HUES48 (cell line): Measurements from ENCODE around the gene ALOX5.

Source experiments
- H3K27ac ChIP-seq: one replicate; pipeline ENCODE4 v1.7.0; 2013; ENCODE audit warnings: low read depth, low read length, inconsistent platforms
- H3K27me3 ChIP-seq: 2 replicates; pipeline ENCODE4 v1.6.1; 2013; ENCODE audit warnings: mild to moderate bottlenecking, low read length; ENCODE audit not compliant: control insufficient read depth, insufficient read depth
- H3K36me3 ChIP-seq: 2 replicates; pipeline ENCODE4 v1.6.1; 2013; ENCODE audit warnings: low read length; ENCODE audit not compliant: control insufficient read depth, insufficient read depth
- H3K4me1 ChIP-seq: 2 replicates; pipeline ENCODE4 v1.6.1; 2013; ENCODE audit warnings: mild to moderate bottlenecking, low read length; ENCODE audit not compliant: control insufficient read depth, insufficient read depth
- H3K4me3 ChIP-seq: 2 replicates; pipeline ENCODE4 v1.5.1; 2013; ENCODE audit warnings: mild to moderate bottlenecking, low read depth, low read length
- H3K9ac ChIP-seq: 2 replicates; pipeline ENCODE4 v1.6.1; 2013; ENCODE audit warnings: mild to moderate bottlenecking, low read depth, low read length, moderate library complexity
- H3K9me3 ChIP-seq: 2 replicates; pipeline ENCODE4 v1.6.1; 2013; ENCODE audit warnings: low read length; ENCODE audit not compliant: control insufficient read depth, insufficient read depth

Gene ALOX5

DNA sequence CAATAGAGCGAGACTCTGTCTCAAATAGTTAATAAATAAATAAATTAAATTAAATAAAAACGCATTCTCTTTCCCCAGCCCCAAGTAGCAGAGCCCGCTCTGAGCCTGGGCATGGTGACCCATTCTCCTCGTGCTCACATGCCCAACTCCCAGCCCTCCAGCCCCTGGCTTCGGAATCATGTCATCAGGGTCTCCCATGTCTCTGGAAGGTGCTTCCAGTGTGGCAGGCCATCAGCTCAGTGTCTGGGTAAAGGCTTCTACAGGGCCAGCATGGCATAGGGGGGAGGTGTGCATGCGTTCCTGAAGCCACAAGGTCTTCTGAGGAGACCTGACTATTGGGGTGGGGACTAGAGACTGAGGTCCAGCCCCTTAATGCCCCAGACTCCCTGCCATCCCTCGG, 72.8 kb downstream of the ALOX5 start:
- Histone ChIP-seq H3K4me1 (no peaks in the 10 kb centered on the region; the same call in 1 of the 2 replicates), H3K36me3 (no peaks in the 10 kb centered on the region), H3K27ac (no peak overlapping the region), H3K9me3 (no peaks in the 10 kb centered on the region), H3K9ac (no peak overlapping the region), H3K4me3 (no peak overlapping the region), H3K27me3 (no peaks in the 10 kb centered on the region)

DNA sequence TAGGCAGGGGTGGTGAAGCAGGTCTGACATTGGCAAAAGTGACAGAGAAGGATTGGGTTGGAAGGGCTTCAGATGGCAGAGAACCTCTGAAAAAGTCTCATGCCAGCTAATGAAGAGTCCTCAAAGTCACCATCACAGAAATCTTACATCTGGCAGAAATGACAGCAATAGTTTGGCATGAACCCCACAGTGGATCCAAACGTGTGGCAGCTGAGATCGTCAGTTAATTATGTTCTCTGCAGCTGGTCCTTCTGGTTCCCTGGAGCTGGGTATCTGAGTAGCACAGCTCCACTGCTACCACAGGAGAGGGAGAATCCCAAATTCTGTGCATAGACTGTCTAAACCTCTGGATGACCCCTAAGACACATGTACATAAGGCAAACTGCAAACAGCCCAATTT, 73.4 kb downstream of the ALOX5 start:
- Histone ChIP-seq H3K9ac (no peak overlapping the region), H3K9me3 (no peaks in the 10 kb centered on the region), H3K4me3 (no peak overlapping the region), H3K27ac (no peak overlapping the region), H3K27me3 (no peaks in the 10 kb centered on the region), H3K36me3 (no peaks in the 10 kb centered on the region), H3K4me1 (no peaks in the 10 kb centered on the region; the same call in 1 of the 2 replicates)

DNA sequence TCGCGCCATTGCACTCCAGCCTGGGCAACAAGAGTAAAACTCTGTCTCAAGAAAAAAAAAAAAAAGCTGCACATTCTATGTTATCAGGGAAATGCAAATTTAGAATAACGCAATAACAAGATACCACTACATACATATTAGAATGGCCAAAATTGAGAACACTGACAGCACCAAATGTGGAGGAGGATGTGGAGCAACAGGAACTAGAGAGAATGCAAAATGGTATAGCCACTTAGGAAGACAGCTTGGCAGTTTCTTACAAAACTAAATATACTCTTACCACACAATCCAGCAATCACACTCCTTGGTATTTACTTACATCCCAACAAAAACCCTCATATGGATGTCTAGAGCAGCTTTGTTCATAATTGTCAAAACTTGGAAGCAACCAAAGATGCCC, 76.8 kb downstream of the ALOX5 start:
- Histone ChIP-seq H3K9me3 (no peaks in the 10 kb centered on the region), H3K27ac (no peak overlapping the region), H3K4me1 (no peaks in the 10 kb centered on the region), H3K27me3 (no peaks in the 10 kb centered on the region), H3K36me3 (no peaks in the 10 kb centered on the region), H3K4me3 (no peak overlapping the region), H3K9ac (no peak overlapping the region)

DNA sequence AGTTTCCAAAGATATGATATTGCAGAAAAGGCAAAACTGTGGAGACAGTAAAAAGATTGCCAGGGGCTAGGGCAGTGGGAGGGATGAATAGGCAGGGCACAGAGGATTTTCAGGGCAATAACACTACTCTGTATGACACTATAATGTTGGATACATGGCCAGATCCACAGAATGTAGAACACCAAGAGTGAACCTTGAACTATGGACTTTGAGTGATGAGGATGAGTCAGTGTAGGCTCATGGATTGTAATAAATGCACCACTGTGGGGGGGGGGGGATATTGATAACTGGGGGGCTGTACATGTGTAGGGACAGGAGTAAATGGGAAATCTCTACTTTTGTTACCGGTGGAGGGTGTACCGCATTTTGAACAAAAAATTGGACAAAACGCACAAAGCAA, 77.4 kb downstream of the ALOX5 start:
- Histone ChIP-seq H3K9ac (no peak overlapping the region), H3K27ac (no peak overlapping the region), H3K4me3 (no peak overlapping the region), H3K4me1 (no peaks in the 10 kb centered on the region), H3K27me3 (no peaks in the 10 kb centered on the region), H3K36me3 (no peaks in the 10 kb centered on the region), H3K9me3 (no peaks in the 10 kb centered on the region)

DNA sequence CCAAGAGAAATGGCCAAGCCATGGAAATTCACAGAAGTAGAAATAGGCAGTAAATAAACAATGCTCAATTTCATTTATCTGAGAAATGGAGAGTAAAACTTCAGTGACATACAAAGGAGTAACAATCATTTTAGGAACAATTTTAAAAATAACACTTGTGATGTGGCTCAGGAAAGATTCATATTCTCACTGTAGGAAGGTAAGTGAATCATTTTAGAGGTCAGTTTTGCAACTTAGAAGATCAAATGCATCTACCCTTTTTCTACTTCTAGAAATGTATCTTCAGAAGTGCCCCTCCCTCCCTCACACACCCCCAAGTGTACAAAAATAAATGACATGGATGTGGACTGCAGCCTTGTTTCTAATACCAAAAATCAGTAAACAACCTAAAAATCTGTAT, 78.3 kb downstream of the ALOX5 start:
- no peaks in the 10 kb centered on the region for H3K9me3 ChIP-seq

DNA sequence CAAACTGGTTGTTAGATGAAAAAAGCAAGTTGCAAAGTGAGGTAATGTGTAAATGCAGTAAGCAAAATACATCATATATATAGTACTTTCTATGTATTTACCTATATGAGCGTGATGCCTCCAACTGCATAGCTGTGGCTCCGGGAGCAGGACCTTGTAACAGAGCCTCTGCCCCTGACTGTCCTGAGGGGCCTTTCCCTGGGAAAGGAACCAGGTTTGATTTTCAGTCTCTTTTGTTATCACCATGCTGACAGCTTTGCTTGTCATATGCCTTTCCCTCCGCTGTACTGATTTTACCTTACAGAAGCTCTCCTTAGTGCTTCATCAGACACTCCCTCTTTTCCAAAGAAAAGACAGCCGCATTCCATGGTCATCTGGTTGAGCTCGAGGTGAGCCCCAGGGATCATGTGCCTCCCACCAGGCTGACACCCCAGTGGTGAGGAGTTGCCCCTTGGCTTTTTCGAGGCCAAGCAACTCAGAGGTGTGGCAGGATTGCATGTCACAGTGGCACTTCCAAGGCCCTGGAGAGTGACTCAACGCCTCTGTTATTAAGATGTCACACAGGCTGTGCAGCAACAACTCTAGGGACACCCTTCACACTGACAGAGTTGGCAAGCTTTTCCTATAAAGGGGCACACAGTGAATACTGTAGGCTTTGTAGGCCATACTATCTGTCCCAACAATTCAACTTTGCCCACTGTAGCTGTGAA, 78.9 kb downstream of the ALOX5 start:
- Histone ChIP-seq H3K4me3 (no peak overlapping the region), H3K4me1 (no peaks in the 10 kb centered on the region), H3K9me3 (no peaks in the 10 kb centered on the region), H3K36me3 (peaks cover 8% of the 10 kb centered on the region; the same call in 1 of the 2 replicates), H3K9ac (no peak overlapping the region), H3K27ac (no peak overlapping the region), H3K27me3 (no peaks in the 10 kb centered on the region)

More for the DNA sequence above, 78.3 kb downstream of the ALOX5 start:
- no peak overlapping the region for H3K4me3 ChIP-seq
- peaks cover 3% of the 10 kb centered on the region; the same call in 1 of the 2 replicates for H3K36me3 ChIP-seq
- no peak overlapping the region for H3K9ac ChIP-seq
- no peak overlapping the region for H3K27ac ChIP-seq
- no peaks in the 10 kb centered on the region for H3K4me1 ChIP-seq
- no peaks in the 10 kb centered on the region for H3K27me3 ChIP-seq

DNA sequence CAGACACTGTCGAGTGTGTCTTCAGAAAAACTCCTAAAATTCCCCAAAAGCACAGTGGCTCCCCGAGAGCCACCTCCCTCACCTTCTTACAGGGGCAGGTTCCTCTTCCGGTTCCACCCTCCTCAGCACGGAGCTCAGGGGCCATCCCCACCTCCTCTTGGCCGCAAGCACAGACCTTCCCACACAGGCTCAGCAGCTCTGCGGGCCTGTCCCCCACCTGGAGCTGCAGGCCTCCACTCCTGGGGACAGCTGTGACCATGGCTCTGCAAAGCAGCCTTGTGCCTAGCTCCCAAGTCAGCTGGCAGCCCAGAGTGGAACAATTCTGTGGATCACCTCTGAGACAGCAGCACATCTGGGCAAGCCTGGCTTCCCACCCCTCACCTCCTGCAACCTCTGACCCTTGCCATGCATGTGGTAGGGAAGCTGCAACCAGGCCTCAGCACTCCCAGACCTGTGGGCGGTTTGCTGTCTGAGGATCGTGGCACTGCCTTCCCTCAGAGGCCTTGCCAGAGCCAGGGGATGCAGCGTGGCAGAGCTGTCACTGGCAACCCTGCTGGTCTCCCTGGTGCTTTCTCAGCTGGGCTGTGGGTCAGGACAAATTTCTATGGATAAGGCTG, 79.7 kb downstream of the ALOX5 start:
- Histone ChIP-seq H3K27ac (no peak overlapping the region), H3K36me3 (peaks cover 8% of the 10 kb centered on the region; the same call in 1 of the 2 replicates), H3K9me3 (no peaks in the 10 kb centered on the region), H3K4me1 (no peaks in the 10 kb centered on the region), H3K9ac (no peak overlapping the region; the same call in 1 of the 2 replicates), H3K27me3 (no peaks in the 10 kb centered on the region), H3K4me3 (no peak overlapping the region)

DNA sequence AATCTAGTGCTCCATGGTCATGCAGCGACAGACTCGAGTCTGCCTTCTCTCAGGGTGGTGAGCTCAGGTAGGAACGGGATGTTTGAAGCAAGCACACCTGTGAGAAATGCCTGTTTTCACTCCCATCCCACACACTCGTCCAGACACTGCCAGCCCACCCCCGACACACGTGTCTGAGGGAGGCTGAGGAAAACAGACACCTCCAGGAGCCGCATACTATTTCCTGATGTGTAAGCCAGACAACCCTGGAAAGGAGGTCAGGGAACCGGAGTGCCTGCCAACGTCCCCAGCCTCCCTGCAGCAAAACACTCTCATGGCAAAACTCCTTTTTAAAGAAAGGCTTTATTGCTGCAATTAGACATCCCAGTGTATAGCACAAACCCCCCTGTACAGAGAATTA, 80.2 kb downstream of the ALOX5 start:
- H3K9me3 ChIP-seq = no peaks in the 10 kb centered on the region
- H3K27me3 ChIP-seq = no peaks in the 10 kb centered on the region
- H3K4me3 ChIP-seq = no peak overlapping the region
- no peak overlapping the region; the same call in 1 of the 2 replicates for H3K9ac ChIP-seq
- no peak overlapping the region for H3K27ac ChIP-seq
- peaks cover 8% of the 10 kb centered on the region; the same call in 1 of the 2 replicates for H3K36me3 ChIP-seq
- H3K4me1 ChIP-seq = no peaks in the 10 kb centered on the region

DNA sequence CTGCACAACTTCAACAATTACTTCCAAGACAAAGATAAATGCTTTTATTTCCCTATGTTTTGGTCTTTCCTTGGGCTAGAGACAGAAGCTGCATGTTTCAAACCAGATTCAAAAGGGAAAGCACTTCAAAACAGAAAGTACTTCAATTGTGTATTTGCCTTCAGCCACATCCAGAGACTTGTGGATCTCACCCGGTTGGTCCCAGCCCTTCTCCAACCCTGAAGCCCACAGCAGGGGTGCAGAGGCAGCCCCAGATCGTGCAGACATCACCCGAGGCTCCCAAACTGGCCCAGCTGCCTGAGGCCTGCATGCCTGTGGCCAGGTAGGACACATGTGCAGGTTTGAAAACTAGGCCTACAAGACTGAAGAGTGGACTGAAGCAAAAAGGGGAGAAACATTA, 80.8 kb downstream of the ALOX5 start:
- Histone ChIP-seq H3K4me1 (no peaks in the 10 kb centered on the region), H3K36me3 (peaks cover 8% of the 10 kb centered on the region; the same call in 1 of the 2 replicates), H3K9ac (no peak overlapping the region), H3K4me3 (no peak overlapping the region), H3K27me3 (no peaks in the 10 kb centered on the region), H3K9me3 (no peaks in the 10 kb centered on the region), H3K27ac (no peak overlapping the region)

DNA sequence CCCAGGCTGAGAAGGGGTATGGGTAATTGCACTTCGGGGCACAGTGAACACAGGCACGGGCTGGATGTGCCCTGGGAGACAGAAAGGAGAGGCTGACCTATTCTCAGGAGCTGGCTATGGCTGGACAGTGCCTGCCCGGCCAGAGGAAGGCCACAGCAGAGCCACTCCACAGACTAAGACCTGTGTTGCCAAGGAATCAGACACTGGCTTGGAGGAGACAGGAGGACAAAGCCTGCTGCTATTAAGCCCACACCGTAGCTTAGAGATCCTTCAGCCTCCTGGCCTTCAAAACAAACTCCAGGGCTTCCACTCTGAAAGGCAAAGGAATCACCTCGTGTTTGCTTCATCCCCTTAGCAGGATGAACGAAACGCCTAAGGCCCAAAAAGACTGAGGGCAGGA, 82.2 kb downstream of the ALOX5 start:
- no peaks in the 10 kb centered on the region for H3K9me3 ChIP-seq
- no peak overlapping the region for H3K9ac ChIP-seq
- H3K36me3 ChIP-seq = peaks cover 8% of the 10 kb centered on the region; the same call in 1 of the 2 replicates
- H3K4me3 ChIP-seq = no peak overlapping the region
- H3K4me1 ChIP-seq = no peaks in the 10 kb centered on the region
- no peak overlapping the region for H3K27ac ChIP-seq
- no peaks in the 10 kb centered on the region for H3K27me3 ChIP-seq

DNA sequence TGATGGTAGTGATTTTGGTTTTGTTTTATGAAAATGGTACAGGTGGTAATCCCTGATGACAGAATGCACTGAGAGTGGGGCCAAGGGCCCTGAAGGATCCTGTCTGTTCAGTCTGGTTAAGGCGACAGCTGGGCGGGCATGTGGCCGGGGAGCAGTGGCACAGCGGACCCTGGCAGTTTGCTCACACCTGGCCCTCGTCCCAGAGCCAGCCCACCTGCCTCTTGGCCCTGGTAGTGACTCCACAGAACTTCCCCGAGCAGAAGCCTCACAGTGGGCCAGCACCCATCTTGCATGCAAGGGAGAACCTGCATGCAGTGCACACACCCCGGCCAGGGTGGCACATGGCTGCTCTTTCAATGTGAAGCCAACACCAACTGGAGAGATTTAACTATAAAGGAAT, 82.8 kb downstream of the ALOX5 start:
- peaks cover 8% of the 10 kb centered on the region; the same call in 1 of the 2 replicates for H3K36me3 ChIP-seq
- H3K4me1 ChIP-seq = no peaks in the 10 kb centered on the region
- H3K27me3 ChIP-seq = no peaks in the 10 kb centered on the region
- no peak overlapping the region for H3K27ac ChIP-seq
- H3K9me3 ChIP-seq = no peaks in the 10 kb centered on the region
- no peak overlapping the region for H3K9ac ChIP-seq
- H3K4me3 ChIP-seq = no peak overlapping the region
